Karpas-422 (cell line): ENCODE measurements around the gene IGIP. TPM values are rescaled to one million over a fixed set of nuclear protein-coding genes. Genes with fewer than 3 reads are reported as not detected.

Source experiments
- DNase-seq: peaks from one replicate; pipeline ENCODE4 v3.0.0-alpha.2; 2015
- H2AFZ ChIP-seq: fragments of 200-600 bp; sonication (generic); 2 replicates; pipeline ENCODE4 v1.6.1; 2014; ENCODE audit warnings: antibody characterized with exemption, low read length, mixed read lengths
- H3K27ac ChIP-seq: fragments of 200-600 bp; sonication (generic); 2 replicates; pipeline ENCODE4 v1.5.1; 2014; ENCODE audit warnings: mild to moderate bottlenecking, low read length, moderate library complexity
- H3K27me3 ChIP-seq: fragments of 200-600 bp; sonication (generic); 2 replicates; pipeline ENCODE4 v1.6.1; 2014; ENCODE audit warnings: low read length, mixed read lengths
- H3K36me3 ChIP-seq: fragments of 200-600 bp; sonication (generic); 2 replicates; pipeline ENCODE4 v1.6.1; 2014; ENCODE audit warnings: low read length, mixed read lengths; ENCODE audit not compliant: insufficient read depth
- H3K4me1 ChIP-seq: fragments of 200-600 bp; sonication (generic); 2 replicates; pipeline ENCODE4 v1.6.1; 2014; ENCODE audit warnings: mild to moderate bottlenecking, low read length, mixed read lengths
- H3K4me2 ChIP-seq: fragments of 200-600 bp; sonication (generic); 2 replicates; pipeline ENCODE4 v1.6.1; 2014; ENCODE audit warnings: low read length, low read depth, mild to moderate bottlenecking; ENCODE audit not compliant: poor library complexity, severe bottlenecking
- H3K4me3 ChIP-seq: fragments of 200-600 bp; sonication (generic); 2 replicates; pipeline ENCODE4 v1.5.1; 2014; ENCODE audit warnings: mild to moderate bottlenecking, antibody characterized with exemption, low read length, mixed read lengths
- H3K79me2 ChIP-seq: fragments of 200-600 bp; sonication (generic); 2 replicates; pipeline ENCODE4 v1.6.1; 2014; ENCODE audit warnings: mild to moderate bottlenecking, low read length, mixed read lengths
- H3K9ac ChIP-seq: fragments of 200-600 bp; sonication (generic); 2 replicates; pipeline ENCODE4 v1.6.0; 2014; ENCODE audit warnings: low read length
- H3K9me2 ChIP-seq: fragments of 200-600 bp; sonication (generic), shearing (Covaris generic); replicated peaks from 2 replicates; pipeline ENCODE4 v1.6.0; 2014; ENCODE audit warnings: mild to moderate bottlenecking, low read length, moderate library complexity; ENCODE audit not compliant: insufficient read depth
- H3K9me3 ChIP-seq: fragments of 300-700, 200-600 bp; sonication (generic); 2 replicates; pipeline ENCODE4 v1.6.1; 2014; ENCODE audit warnings: low read length, mixed read lengths
- H4K20me1 ChIP-seq: fragments of 200-600 bp; sonication (generic); 2 replicates; pipeline ENCODE4 v1.6.1; 2014; ENCODE audit warnings: mild to moderate bottlenecking, antibody characterized with exemption, low read length, low read depth; ENCODE audit not compliant: insufficient read depth
- total RNA-seq: library from RNA; depleted of rRNA; stranded (reverse); fragments of >200 nt; shearing (Covaris generic); gene quantifications from 2 replicates; pipeline ENCODE4 v1.2.3, GENCODE V29; 2014; ENCODE audit warnings: low replicate concordance; rRNA removed

The IGIP gene
- 2.5 and 3.9 TPM in 2 replicates for total RNA-seq

GRCh38 chr5:140125637-140126036, at the start of gene IGIP:
Gene IGIP, plus strand, starts transcription at chr5:140125937. Its CDS starts 2,540 bp downstream, at chr5:140128477.
- Histone ChIP-seq H4K20me1 (peaks cover 72% of the 10 kb centered on the region), H3K36me3 (no peaks in the 10 kb centered on the region), H3K4me1 (no peaks in the 10 kb centered on the region), H3K27me3 (no peaks in the 10 kb centered on the region), H3K27ac (no peak within 1 kb of the TSS), H2AFZ (no peak within 1 kb of the TSS), H3K9me3 (no peaks in the 10 kb centered on the region), H3K9ac (no peak within 1 kb of the TSS), H3K4me3 (no peak within 1 kb of the TSS), H3K79me2 (no peaks in the 10 kb centered on the region), H3K9me2 (no peaks in the 10 kb centered on the region), H3K4me2 (no peak within 1 kb of the TSS)
- no peak for DNase-seq

GRCh38 chr5:140076142-140076541, 49.6 kb upstream of the IGIP start:
- Histone ChIP-seq H3K9me2 (no peaks in the 10 kb centered on the region), H3K4me2 (no peak overlapping the region), H3K9ac (no peak overlapping the region), H3K27me3 (no peaks in the 10 kb centered on the region), H3K9me3 (no peaks in the 10 kb centered on the region), H4K20me1 (no peaks in the 10 kb centered on the region), H3K36me3 (no peaks in the 10 kb centered on the region), H3K4me3 (no peak overlapping the region), H3K79me2 (no peaks in the 10 kb centered on the region), H3K4me1 (no peaks in the 10 kb centered on the region), H3K27ac (no peak overlapping the region), H2AFZ (no peak overlapping the region)
- DNase-seq, result no peak

GRCh38 chr5:140076788-140077187, 48.9 kb upstream of the IGIP start:
- H3K4me1 ChIP-seq, result no peaks in the 10 kb centered on the region
- H3K9me3 ChIP-seq, result no peaks in the 10 kb centered on the region
- no peak overlapping the region for H3K9ac ChIP-seq
- no peak for DNase-seq
- H3K36me3 ChIP-seq, result no peaks in the 10 kb centered on the region
- H3K27ac ChIP-seq, result no peak overlapping the region
- no peaks in the 10 kb centered on the region for H3K27me3 ChIP-seq
- H3K9me2 ChIP-seq, result no peaks in the 10 kb centered on the region
- no peak overlapping the region for H3K4me2 ChIP-seq
- no peak overlapping the region for H2AFZ ChIP-seq
- H3K4me3 ChIP-seq, result no peak overlapping the region
- H3K79me2 ChIP-seq, result no peaks in the 10 kb centered on the region
- no peaks in the 10 kb centered on the region for H4K20me1 ChIP-seq

- H3K9me3 ChIP-seq, result no peaks in the 10 kb centered on the region
- no peak overlapping the region for H3K27ac ChIP-seq
- H3K9me2 ChIP-seq, result no peaks in the 10 kb centered on the region
- no peaks in the 10 kb centered on the region for H4K20me1 ChIP-seq
- no peaks in the 10 kb centered on the region for H3K36me3 ChIP-seq
- H3K27me3 ChIP-seq, result no peaks in the 10 kb centered on the region; the same call in 1 of the 2 replicates
- no peak overlapping the region for H2AFZ ChIP-seq
- no peak overlapping the region for H3K9ac ChIP-seq
- no peaks in the 10 kb centered on the region for H3K79me2 ChIP-seq
- H3K4me1 ChIP-seq, result no peaks in the 10 kb centered on the region
- no peak overlapping the region for H3K4me3 ChIP-seq
- no peak overlapping the region for H3K4me2 ChIP-seq
- no peak for DNase-seq
Measured at GRCh38 chr5:140083120-140083519, 42.6 kb upstream of the IGIP start.

GRCh38 chr5:140083650-140084049, 42.1 kb upstream of the IGIP start:
- Histone ChIP-seq H3K4me3 (no peak overlapping the region), H3K4me1 (no peaks in the 10 kb centered on the region), H3K79me2 (no peaks in the 10 kb centered on the region), H3K9me3 (no peaks in the 10 kb centered on the region), H3K4me2 (no peak overlapping the region), H3K27ac (no peak overlapping the region), H3K36me3 (no peaks in the 10 kb centered on the region), H3K27me3 (no peaks in the 10 kb centered on the region; the same call in 1 of the 2 replicates), H3K9me2 (no peaks in the 10 kb centered on the region), H4K20me1 (no peaks in the 10 kb centered on the region), H3K9ac (no peak overlapping the region), H2AFZ (no peak overlapping the region)
- DNase-seq, result no peak

GRCh38 chr5:140084541-140084940, 41.2 kb upstream of the IGIP start:
- H2AFZ ChIP-seq, result no peak overlapping the region
- H3K9me3 ChIP-seq, result no peaks in the 10 kb centered on the region; the same call in 1 of the 2 replicates
- no peaks in the 10 kb centered on the region for H3K4me1 ChIP-seq
- H3K27me3 ChIP-seq, result no peaks in the 10 kb centered on the region; the same call in 1 of the 2 replicates
- H3K4me3 ChIP-seq, result no peak overlapping the region
- H3K9me2 ChIP-seq, result no peaks in the 10 kb centered on the region
- H3K36me3 ChIP-seq, result no peaks in the 10 kb centered on the region
- no peak overlapping the region for H3K9ac ChIP-seq
- H4K20me1 ChIP-seq, result no peaks in the 10 kb centered on the region
- H3K79me2 ChIP-seq, result no peaks in the 10 kb centered on the region
- DNase-seq, result no peak
- no peak overlapping the region for H3K4me2 ChIP-seq
- H3K27ac ChIP-seq, result no peak overlapping the region

- Histone ChIP-seq H3K9me3 (peaks cover 14% of the 10 kb centered on the region; the same call in 1 of the 2 replicates), H3K27ac (no peak overlapping the region), H2AFZ (no peak overlapping the region), H4K20me1 (no peaks in the 10 kb centered on the region), H3K36me3 (no peaks in the 10 kb centered on the region), H3K4me3 (no peak overlapping the region), H3K4me2 (no peak overlapping the region), H3K79me2 (no peaks in the 10 kb centered on the region), H3K27me3 (no peaks in the 10 kb centered on the region), H3K9me2 (no peaks in the 10 kb centered on the region), H3K4me1 (no peaks in the 10 kb centered on the region), H3K9ac (no peak overlapping the region)
- no peak for DNase-seq
Measured at GRCh38 chr5:140090251-140090650, 35.5 kb upstream of the IGIP start.

GRCh38 chr5:140093179-140093578, 32.6 kb upstream of the IGIP start:
- H3K36me3 ChIP-seq, result no peaks in the 10 kb centered on the region
- no peak overlapping the region for H3K4me2 ChIP-seq
- no peaks in the 10 kb centered on the region for H4K20me1 ChIP-seq
- no peak overlapping the region for H2AFZ ChIP-seq
- no peak overlapping the region for H3K9ac ChIP-seq
- no peak overlapping the region for H3K27ac ChIP-seq
- H3K9me2 ChIP-seq, result no peaks in the 10 kb centered on the region
- no peaks in the 10 kb centered on the region for H3K27me3 ChIP-seq
- no peak overlapping the region for H3K4me3 ChIP-seq
- no peaks in the 10 kb centered on the region for H3K79me2 ChIP-seq
- no peak for DNase-seq
- peaks cover 14% of the 10 kb centered on the region; the same call in 1 of the 2 replicates for H3K9me3 ChIP-seq
- no peaks in the 10 kb centered on the region for H3K4me1 ChIP-seq

GRCh38 chr5:140093866-140094265, 31.9 kb upstream of the IGIP start:
- no peaks in the 10 kb centered on the region for H3K27me3 ChIP-seq

More at GRCh38 chr5:140093866-140094265, 31.9 kb upstream of the IGIP start:
- Histone ChIP-seq H3K27ac (no peak overlapping the region), H3K4me2 (no peak overlapping the region), H3K36me3 (no peaks in the 10 kb centered on the region), H3K9me2 (no peaks in the 10 kb centered on the region), H3K4me3 (no peak overlapping the region), H3K4me1 (no peaks in the 10 kb centered on the region), H3K9ac (no peak overlapping the region), H3K79me2 (no peaks in the 10 kb centered on the region), H3K9me3 (peaks cover 14% of the 10 kb centered on the region; the same call in 1 of the 2 replicates), H4K20me1 (no peaks in the 10 kb centered on the region), H2AFZ (no peak overlapping the region)
- DNase-seq, result no peak
